PC-3 (cell line): ENCODE results near the gene FGFBP2. TPM values are rescaled to one million over a fixed set of nuclear protein-coding genes. Genes with fewer than 3 reads are reported as not detected.

ENCODE experiments used
- ATAC-seq: fragments of 200-7000 bp; cut with Tn5 transposase; 2 replicates; pipeline ENCODE4 v1.9.1; 2020; ENCODE audit warnings: mild to moderate bottlenecking, moderate library complexity
- BruUV-seq: library from RNA; stranded (reverse); fragments of 400-500 nt; replicated peaks from 2 replicates; lab custom pipeline; 2021; lab: Mats Ljungman, UMichigan
- CTCF ChIA-PET: fragments of 300-600 bp; sonication (Branson Sonifier 250); formaldehyde crosslinking; loops from one replicate; lab custom pipeline; 2022; ENCODE audit warnings: antibody characterized with exemption; lab: Charles Lee
- POLR2A ChIA-PET: fragments of 300-600 bp; sonication (Branson Sonifier 250); formaldehyde crosslinking; loops from one replicate; lab custom pipeline; 2022; ENCODE audit warnings: antibody characterized with exemption; ENCODE audit not compliant: unreplicated experiment; lab: Charles Lee
- DNase-seq: peaks from one replicate; pipeline ENCODE4 v3.0.0-alpha.2; 2015
- H2AFZ ChIP-seq: fragments of 300-600 bp; sonication (generic); 2 replicates; pipeline ENCODE4 v1.6.0; 2016; ENCODE audit warnings: antibody characterized with exemption, low read length
- H3F3A ChIP-seq: fragments of 300-600 bp; sonication (generic); one replicate; pipeline ENCODE4 v1.6.0; 2017; ENCODE audit warnings: antibody characterized with exemption, low read length, control low read depth, mild to moderate bottlenecking; ENCODE audit not compliant: unreplicated experiment
- H3K27ac ChIP-seq: fragments of 300-600 bp; sonication (generic); 2 replicates; pipeline ENCODE4 v1.5.1; 2016; ENCODE audit warnings: mild to moderate bottlenecking, low read length
- H3K27me3 ChIP-seq: fragments of 300-600 bp; sonication (generic); 2 replicates; pipeline ENCODE4 v1.6.1; 2016; ENCODE audit warnings: low read length, mixed read lengths
- H3K36me3 ChIP-seq: fragments of 300-600 bp; sonication (generic); 2 replicates; pipeline ENCODE4 v1.6.1; 2016; ENCODE audit warnings: low read depth, mixed run types, low read length, mixed read lengths
- H3K4me1 ChIP-seq: fragments of 300-600 bp; sonication (generic); 2 replicates; pipeline ENCODE4 v1.5.1; 2016; ENCODE audit warnings: low read length; ENCODE audit not compliant: insufficient read depth
- H3K4me2 ChIP-seq: fragments of 300-600 bp; sonication (generic); 2 replicates; pipeline ENCODE4 v1.6.0; 2016; ENCODE audit warnings: low read length
- H3K4me3 ChIP-seq: fragments of 300-600 bp; sonication (generic); 2 replicates; pipeline ENCODE4 v1.5.1; 2016; ENCODE audit warnings: mild to moderate bottlenecking, low read length, mixed read lengths
- H3K79me2 ChIP-seq: fragments of 300-600 bp; sonication (generic); 2 replicates; pipeline ENCODE4 v1.6.1; 2017; ENCODE audit warnings: low read length, mixed read lengths
- H3K9ac ChIP-seq: fragments of 300-600 bp; sonication (generic); 2 replicates; pipeline ENCODE4 v1.6.0; 2016; ENCODE audit warnings: mild to moderate bottlenecking, low read length
- H3K9me2 ChIP-seq: fragments of 300-600 bp; sonication (generic); replicated peaks from 2 replicates; pipeline ENCODE4 v1.6.1; 2016; ENCODE audit warnings: mixed run types, low read length, mixed read lengths
- H3K9me3 ChIP-seq: fragments of 300-600 bp; sonication (generic); 2 replicates; pipeline ENCODE4 v1.6.1; 2016; ENCODE audit warnings: low read length, mixed read lengths
- H4K20me1 ChIP-seq: fragments of 300-600 bp; sonication (generic); 2 replicates; pipeline ENCODE4 v1.6.1; 2016; ENCODE audit warnings: low read length, mixed read lengths
- EZH2 ChIP-seq: fragments of 300-600 bp; sonication (generic); IDR thresholded peaks from one replicate; pipeline ENCODE4 v1.6.1; 2017; ENCODE audit warnings: antibody characterized with exemption, mild to moderate bottlenecking, low read length; ENCODE audit not compliant: unreplicated experiment
- EZH2phosphoT487 ChIP-seq: fragments of 300-600 bp; sonication (generic); IDR thresholded peaks from 2 replicates; pipeline ENCODE4 v1.6.1; 2018; ENCODE audit warnings: mild to moderate bottlenecking, antibody characterized with exemption, low read length, borderline replicate concordance
- intact Hi-C: fragments of 100-400 bp; cut with micrococcal nuclease; formaldehyde crosslinking; loops from 2 replicates; pipeline ENCODE4 v1.9.0; 2023
- total RNA-seq: library from RNA; depleted of rRNA; stranded (reverse); fragments of >200 nt; gene quantifications from 2 replicates; pipeline ENCODE4 v1.2.3, GENCODE V29; 2014
- TF ChIP-seq, protein P1 (sequence below): fragments of 300-600 bp; sonication (generic); conservative IDR thresholded peaks from 2 replicates; pipeline ENCODE4 v1.5.1; 2017; ENCODE audit warnings: antibody characterized with exemption, low read depth, mild to moderate bottlenecking, low read length

Gene FGFBP2
- total RNA-seq, 1 experiment from 2014 or later = not detected

DNA sequence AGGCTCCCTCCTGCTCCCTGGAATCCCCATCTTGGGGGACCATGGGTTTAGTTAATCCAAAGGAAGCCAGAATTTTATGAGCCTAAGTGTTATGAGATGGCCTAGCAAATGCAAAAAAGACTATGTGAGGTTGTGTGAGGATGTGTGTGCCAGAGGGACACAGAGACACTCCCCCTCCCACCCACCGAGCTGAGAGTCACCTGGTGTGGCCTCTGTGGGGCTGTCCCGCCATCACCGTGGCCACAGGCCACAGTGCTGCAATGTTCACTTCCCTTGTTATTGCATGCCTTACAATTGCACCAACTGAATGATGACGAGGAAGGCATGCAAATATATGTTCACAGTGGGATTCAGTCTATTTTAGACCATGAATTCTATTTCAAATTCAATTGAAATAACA lies 601 bp upstream of the FGFBP2 start:
- ChIA-PET CTCF (no interaction called here), POLR2A (interaction anchor here (0.6 kb wide), 1 partner anchor 34 kb away, joined by 3 read pairs; no protein-coding TSS in a partner anchor)
- H3F3A ChIP-seq = no peaks in the 10 kb centered on the region
- ATAC-seq (no peak), DNase-seq (no peak)
- 0 out of 2 replicates have a peak overlapping the region, but pooled peaks have one; percentile 42 for H2AFZ ChIP-seq
- intact Hi-C loops = loop anchor here (1.0 to 5.0 kb wide), 2 partner anchors 38 to 304 kb away; no protein-coding TSS in a partner anchor
- H3K27me3 ChIP-seq = no peaks in the 10 kb centered on the region
- H3K79me2 ChIP-seq = no peaks in the 10 kb centered on the region
- H3K27ac ChIP-seq = no peak overlapping the region
- BruUV-seq = no TSS peak
- no peak overlapping the region for H3K4me3 ChIP-seq
- H3K9ac ChIP-seq = no peak overlapping the region
- no peaks in the 10 kb centered on the region for H3K9me2 ChIP-seq
- TF ChIP-seq, protein P1, sequence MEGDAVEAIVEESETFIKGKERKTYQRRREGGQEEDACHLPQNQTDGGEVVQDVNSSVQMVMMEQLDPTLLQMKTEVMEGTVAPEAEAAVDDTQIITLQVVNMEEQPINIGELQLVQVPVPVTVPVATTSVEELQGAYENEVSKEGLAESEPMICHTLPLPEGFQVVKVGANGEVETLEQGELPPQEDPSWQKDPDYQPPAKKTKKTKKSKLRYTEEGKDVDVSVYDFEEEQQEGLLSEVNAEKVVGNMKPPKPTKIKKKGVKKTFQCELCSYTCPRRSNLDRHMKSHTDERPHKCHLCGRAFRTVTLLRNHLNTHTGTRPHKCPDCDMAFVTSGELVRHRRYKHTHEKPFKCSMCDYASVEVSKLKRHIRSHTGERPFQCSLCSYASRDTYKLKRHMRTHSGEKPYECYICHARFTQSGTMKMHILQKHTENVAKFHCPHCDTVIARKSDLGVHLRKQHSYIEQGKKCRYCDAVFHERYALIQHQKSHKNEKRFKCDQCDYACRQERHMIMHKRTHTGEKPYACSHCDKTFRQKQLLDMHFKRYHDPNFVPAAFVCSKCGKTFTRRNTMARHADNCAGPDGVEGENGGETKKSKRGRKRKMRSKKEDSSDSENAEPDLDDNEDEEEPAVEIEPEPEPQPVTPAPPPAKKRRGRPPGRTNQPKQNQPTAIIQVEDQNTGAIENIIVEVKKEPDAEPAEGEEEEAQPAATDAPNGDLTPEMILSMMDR = no peak
- TF ChIP-seq EZH2 (no peak), EZH2phosphoT487 (no peak)
- H3K36me3 ChIP-seq = no peaks in the 10 kb centered on the region; the same call in 1 of the 2 replicates
- H4K20me1 ChIP-seq = no peaks in the 10 kb centered on the region
- no peak overlapping the region for H3K4me2 ChIP-seq
- no peaks in the 10 kb centered on the region for H3K4me1 ChIP-seq
- H3K9me3 ChIP-seq = no peaks in the 10 kb centered on the region

DNA sequence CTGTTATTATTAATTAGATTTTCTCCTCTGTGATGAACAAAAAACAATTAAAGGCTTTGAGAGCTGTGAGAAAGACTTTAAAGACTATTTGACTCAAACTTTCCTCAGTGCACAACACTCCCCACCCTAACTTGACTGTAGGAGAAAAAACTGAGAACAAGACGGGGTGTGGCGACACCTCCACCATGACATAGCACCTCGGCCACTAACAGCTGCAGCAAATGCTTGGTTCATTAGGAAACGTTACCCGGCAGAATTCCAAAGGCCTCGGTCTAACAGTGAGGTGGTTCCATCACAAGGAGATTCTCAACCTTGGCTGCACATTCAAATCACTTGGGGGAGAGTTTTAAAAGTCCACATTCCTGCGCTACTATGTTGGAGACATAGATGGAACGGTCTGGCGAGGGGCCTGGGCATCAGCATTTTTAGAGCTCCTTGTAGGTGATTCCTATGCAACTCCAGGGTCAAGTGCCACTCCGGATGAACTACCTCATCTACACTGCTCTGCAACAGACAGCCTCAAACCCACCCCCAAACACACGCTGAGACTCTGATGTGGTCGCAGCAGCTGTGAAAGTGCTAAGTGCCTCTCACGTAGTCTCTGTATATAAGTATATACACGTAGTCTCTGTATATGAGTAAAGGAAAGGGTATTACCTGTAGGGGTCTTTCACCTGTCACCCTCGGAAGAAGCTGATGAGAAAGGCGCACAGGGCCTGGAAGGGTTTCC lies 1.0 kb downstream of the FGFBP2 start:
- no peaks in the 10 kb centered on the region for H3F3A ChIP-seq
- DNase-seq (no peak), ATAC-seq (no peak)
- TF ChIP-seq EZH2 = no peak
- no peak for TF ChIP-seq EZH2phosphoT487
- TF ChIP-seq, protein P1 = no peak
- no peak overlapping the region for H3K4me2 ChIP-seq
- H3K9ac ChIP-seq = no peak overlapping the region
- no peaks in the 10 kb centered on the region for H3K27me3 ChIP-seq
- no peaks in the 10 kb centered on the region for H3K79me2 ChIP-seq
- no peak overlapping the region for H3K4me3 ChIP-seq
- no peak overlapping the region for H3K27ac ChIP-seq
- POLR2A ChIA-PET = no interaction called here
- no peaks in the 10 kb centered on the region for H3K4me1 ChIP-seq
- no peaks in the 10 kb centered on the region for H4K20me1 ChIP-seq
- H3K36me3 ChIP-seq = no peaks in the 10 kb centered on the region; the same call in 1 of the 2 replicates
- no TSS peak for BruUV-seq
- no peaks in the 10 kb centered on the region for H3K9me2 ChIP-seq
- no peak overlapping the region for H2AFZ ChIP-seq
- CTCF ChIA-PET = no interaction called here
- intact Hi-C loops = loop anchor here (5.0 kb wide), 1 partner anchor 305 kb away; no protein-coding TSS in a partner anchor
- H3K9me3 ChIP-seq = no peaks in the 10 kb centered on the region

- Histone ChIP-seq H3K4me1 (peaks cover 6% of the 10 kb centered on the region), H3K79me2 (no peaks in the 10 kb centered on the region), H3K9ac (no peak overlapping the region), H3F3A (no peaks in the 10 kb centered on the region), H3K4me2 (no peak overlapping the region), H3K9me3 (no peaks in the 10 kb centered on the region), H2AFZ (no peak overlapping the region), H3K27ac (no peak overlapping the region), H3K36me3 (no peaks in the 10 kb centered on the region; the same call in 1 of the 2 replicates), H3K9me2 (no peaks in the 10 kb centered on the region), H3K27me3 (no peaks in the 10 kb centered on the region), H3K4me3 (no peak overlapping the region), H4K20me1 (no peaks in the 10 kb centered on the region)
- ATAC-seq = no peak
- DNase-seq = no peak
- BruUV-seq = no TSS peak
- TF ChIP-seq EZH2phosphoT487 (no peak), EZH2 (no peak)
- TF ChIP-seq, protein P1 = no peak
- intact Hi-C loops = no loop called here
- ChIA-PET CTCF (no interaction called here), POLR2A (no interaction called here)
These were observed 4.4 kb downstream of the FGFBP2 start for GRCh38 chr4:15958562-15958961.
